ENCODE data around the gene ELAVL1. TPM values are rescaled to one million over a fixed set of nuclear protein-coding genes. Genes with fewer than 3 reads are reported as not detected.

ELAVL1 gene
- total RNA-seq, 1 donor from 2014 or later = 83.5 TPM

- Mint-ChIP-seq H3K27ac (no peak overlapping the region), H3K4me3 (no peak overlapping the region), H3K9me3 (no peaks in the 10 kb centered on the region), H3K36me3 (ENCODE audit: low read depth) (no peaks in the 10 kb centered on the region), H3K4me1 (peaks cover 9% of the 10 kb centered on the region), H3K27me3 (peaks cover 8% of the 10 kb centered on the region)
- DNase-seq (no peak), ATAC-seq (ENCODE audit: low read depth) (no peak)
- TF ChIP-seq, protein P1, sequence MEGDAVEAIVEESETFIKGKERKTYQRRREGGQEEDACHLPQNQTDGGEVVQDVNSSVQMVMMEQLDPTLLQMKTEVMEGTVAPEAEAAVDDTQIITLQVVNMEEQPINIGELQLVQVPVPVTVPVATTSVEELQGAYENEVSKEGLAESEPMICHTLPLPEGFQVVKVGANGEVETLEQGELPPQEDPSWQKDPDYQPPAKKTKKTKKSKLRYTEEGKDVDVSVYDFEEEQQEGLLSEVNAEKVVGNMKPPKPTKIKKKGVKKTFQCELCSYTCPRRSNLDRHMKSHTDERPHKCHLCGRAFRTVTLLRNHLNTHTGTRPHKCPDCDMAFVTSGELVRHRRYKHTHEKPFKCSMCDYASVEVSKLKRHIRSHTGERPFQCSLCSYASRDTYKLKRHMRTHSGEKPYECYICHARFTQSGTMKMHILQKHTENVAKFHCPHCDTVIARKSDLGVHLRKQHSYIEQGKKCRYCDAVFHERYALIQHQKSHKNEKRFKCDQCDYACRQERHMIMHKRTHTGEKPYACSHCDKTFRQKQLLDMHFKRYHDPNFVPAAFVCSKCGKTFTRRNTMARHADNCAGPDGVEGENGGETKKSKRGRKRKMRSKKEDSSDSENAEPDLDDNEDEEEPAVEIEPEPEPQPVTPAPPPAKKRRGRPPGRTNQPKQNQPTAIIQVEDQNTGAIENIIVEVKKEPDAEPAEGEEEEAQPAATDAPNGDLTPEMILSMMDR (IDR thresholded peaks at IDR 0.05) = no peak
- intact Hi-C loops (cut with micrococcal nuclease) = no loop called here
- ChIA-PET POLR2A (no interaction called here), CTCF (no interaction called here)
Measured at GRCh38 chr19:8046569-8047165, 41.2 kb upstream of the ELAVL1 start.

DNA sequence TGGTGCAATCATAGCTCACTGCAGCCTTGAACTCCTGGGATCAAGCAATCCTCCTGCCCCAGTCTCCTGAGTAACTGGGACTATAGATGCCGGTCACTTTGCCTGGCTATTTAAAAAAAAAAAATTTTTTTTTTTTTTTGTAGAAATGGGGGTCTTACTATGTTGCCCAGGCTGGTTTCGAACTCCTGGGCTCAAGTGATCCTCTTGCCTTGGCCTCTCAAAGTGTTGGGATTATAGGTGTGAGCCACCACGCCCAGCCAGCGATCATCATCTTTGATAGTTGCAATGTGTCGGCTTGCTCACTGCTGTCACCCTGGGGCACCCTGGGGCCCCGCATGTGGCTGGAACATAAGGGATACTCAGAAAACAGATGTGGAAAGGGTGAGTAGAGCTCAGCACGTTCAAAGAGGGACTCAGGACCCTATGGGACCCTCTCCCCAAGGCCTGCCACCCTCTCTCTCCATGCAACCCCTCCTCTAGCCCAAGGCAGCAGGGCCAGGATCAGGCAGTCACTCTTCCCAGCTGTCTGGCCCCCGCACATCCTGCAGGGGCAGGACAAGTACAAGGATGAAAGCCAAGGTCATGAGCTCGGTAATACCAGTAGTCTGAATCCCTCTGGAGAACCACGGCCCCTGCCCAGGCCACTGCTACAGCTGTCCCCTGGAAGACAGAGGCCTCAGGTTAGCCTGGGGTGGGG is 40.6 kb upstream of the ELAVL1 start:
- Mint-ChIP-seq H3K27ac (no peak overlapping the region), H3K27me3 (peaks cover 11% of the 10 kb centered on the region), H3K4me1 (peaks cover 8% of the 10 kb centered on the region), H3K9me3 (no peaks in the 10 kb centered on the region), H3K36me3 (ENCODE audit: low read depth) (no peaks in the 10 kb centered on the region), H3K4me3 (no peak overlapping the region)
- ATAC-seq (ENCODE audit: low read depth) (no peak), DNase-seq (no peak)
- TF ChIP-seq, protein P1 (IDR thresholded peaks at IDR 0.05) = no peak
- intact Hi-C loops (cut with micrococcal nuclease) = no loop called here
- ChIA-PET POLR2A (no interaction called here), CTCF (no interaction called here)

DNA sequence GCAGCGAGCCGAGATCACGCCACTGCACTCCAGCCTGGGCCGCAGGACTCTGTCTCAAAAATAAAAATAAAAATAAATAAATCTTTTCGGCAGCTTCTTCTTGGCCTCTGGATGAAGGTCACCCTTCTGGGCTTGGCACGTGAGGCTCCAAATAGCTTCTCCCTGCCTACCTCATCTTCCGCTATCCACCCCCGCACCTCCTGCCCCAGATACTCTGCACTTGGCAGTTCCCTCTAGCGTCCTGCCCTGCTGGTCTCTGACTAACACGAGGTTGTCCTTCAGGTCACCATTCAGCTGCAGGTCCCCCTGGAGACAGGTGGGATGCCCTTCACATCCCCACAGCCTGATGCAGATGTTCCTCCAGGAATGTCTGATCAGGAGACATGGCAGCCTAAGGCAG is 38.6 kb upstream of the ELAVL1 start:
- H3K4me3 Mint-ChIP-seq = no peak overlapping the region
- H3K4me1 Mint-ChIP-seq = no peaks in the 10 kb centered on the region
- ChIA-PET CTCF (interaction anchor here (1.0 kb wide), 1 partner anchor 42 kb away, joined by 4 read pairs; no protein-coding TSS in a partner anchor), POLR2A (no interaction called here)
- ATAC-seq (ENCODE audit: low read depth) = no peak
- peaks cover 10% of the 10 kb centered on the region for H3K27me3 Mint-ChIP-seq
- no peak overlapping the region for H3K27ac Mint-ChIP-seq
- no peaks in the 10 kb centered on the region for H3K36me3 Mint-ChIP-seq (ENCODE audit: low read depth)
- TF ChIP-seq, protein P1 (IDR thresholded peaks at IDR 0.05) = no peak
- intact Hi-C loops (cut with micrococcal nuclease) = no loop called here
- DNase-seq = no peak
- no peaks in the 10 kb centered on the region for H3K9me3 Mint-ChIP-seq

DNA sequence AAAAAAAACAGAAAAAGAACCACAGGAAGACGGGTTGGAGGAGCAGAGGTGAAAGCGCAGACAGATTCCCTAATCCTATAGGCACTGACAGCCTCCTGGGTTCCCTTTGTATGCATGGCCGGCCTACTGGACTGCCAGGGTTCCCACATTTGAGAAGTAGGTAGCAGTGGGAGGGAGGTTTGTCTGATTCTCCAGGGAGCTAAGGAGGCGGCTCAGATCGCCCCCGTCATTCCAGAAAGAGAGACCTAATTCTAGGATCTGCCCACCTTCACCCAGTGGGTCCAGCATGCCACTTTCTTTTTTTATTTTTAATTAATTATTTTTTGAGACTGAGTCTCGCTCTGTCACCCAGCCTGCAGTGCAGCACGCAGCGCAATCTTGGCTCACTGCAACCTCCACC is 37.5 kb upstream of the ELAVL1 start:
- Mint-ChIP-seq H3K36me3 (ENCODE audit: low read depth) (no peaks in the 10 kb centered on the region), H3K4me1 (no peaks in the 10 kb centered on the region), H3K9me3 (no peaks in the 10 kb centered on the region), H3K27ac (no peak overlapping the region), H3K27me3 (peaks cover 10% of the 10 kb centered on the region), H3K4me3 (no peak overlapping the region)
- POLR2A ChIA-PET = no interaction called here
- DNase-seq (no peak), ATAC-seq (ENCODE audit: low read depth) (no peak)
- CTCF ChIA-PET = no interaction called here
- intact Hi-C loops (cut with micrococcal nuclease) = no loop called here
- TF ChIP-seq, protein P1 (IDR thresholded peaks at IDR 0.05) = no peak

- TF ChIP-seq, protein P1 (IDR thresholded peaks at IDR 0.05) = no peak
- ChIA-PET CTCF (no interaction called here), POLR2A (no interaction called here)
- Mint-ChIP-seq H3K4me1 (no peaks in the 10 kb centered on the region), H3K4me3 (no peak overlapping the region), H3K36me3 (ENCODE audit: low read depth) (no peaks in the 10 kb centered on the region), H3K27me3 (peaks cover 8% of the 10 kb centered on the region), H3K9me3 (no peaks in the 10 kb centered on the region), H3K27ac (no peak overlapping the region)
- ATAC-seq (ENCODE audit: low read depth) = no peak
- DNase-seq = no peak
- intact Hi-C loops (cut with micrococcal nuclease) = no loop called here
Measured at GRCh38 chr19:8041531-8041931, 36.1 kb upstream of the ELAVL1 start.
